ENCODE measurements around the gene NEK6.

The NEK6 gene

DNA sequence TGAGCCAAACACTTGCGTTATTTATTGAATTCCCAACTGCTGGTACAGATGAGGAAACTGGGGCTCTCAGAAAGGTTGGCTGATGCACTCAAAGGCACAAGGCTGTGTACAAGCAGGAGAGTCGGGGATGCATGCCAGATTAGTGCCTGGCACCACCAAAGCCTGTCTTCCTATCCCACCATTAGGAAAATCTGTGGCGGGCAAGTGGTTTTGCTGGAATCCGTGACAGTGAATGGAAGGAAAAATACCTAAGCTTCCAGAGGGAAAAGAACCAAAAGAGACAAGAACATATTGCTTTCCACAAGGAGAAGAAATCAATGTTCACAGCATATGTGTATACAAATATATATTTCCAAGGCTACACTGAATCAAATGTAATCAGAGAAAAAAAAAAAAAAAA lies 106.4 kb downstream of the NEK6 start:
- in situ Hi-C loops (cut with HindIII; ENCODE audit: low sequenced_read_pairs) = no loop called here

DNA sequence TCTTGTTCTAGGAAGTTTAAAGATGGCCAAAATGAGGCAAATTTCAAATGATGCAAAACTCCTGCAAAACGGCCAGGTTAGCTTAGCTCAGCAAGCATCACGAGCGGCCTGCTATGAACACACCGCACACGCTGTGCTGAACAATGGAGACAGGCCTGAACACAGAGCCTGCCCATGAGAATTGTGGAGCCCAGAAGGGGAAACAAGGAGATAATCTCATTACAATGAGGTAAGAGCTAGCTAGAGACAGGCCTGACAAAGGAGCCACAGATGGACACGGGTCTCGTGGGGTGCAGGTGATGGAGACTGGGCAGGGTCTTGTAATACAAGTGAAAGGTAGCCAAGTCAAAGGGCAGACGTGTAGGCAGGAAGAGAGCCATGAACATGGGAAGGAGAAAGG lies 107.3 kb downstream of the NEK6 start:
- in situ Hi-C loops (cut with HindIII; ENCODE audit: low sequenced_read_pairs) = no loop called here

- in situ Hi-C loops (cut with HindIII; ENCODE audit: low sequenced_read_pairs) = no loop called here
Observed at GRCh38 chr9:124366476-124367220, 108.9 kb downstream of the NEK6 start.

GRCh38 chr9:124368692-124369091 lies 110.9 kb downstream of the NEK6 start:
- in situ Hi-C loops (cut with HindIII; ENCODE audit: low sequenced_read_pairs) = no loop called here

DNA sequence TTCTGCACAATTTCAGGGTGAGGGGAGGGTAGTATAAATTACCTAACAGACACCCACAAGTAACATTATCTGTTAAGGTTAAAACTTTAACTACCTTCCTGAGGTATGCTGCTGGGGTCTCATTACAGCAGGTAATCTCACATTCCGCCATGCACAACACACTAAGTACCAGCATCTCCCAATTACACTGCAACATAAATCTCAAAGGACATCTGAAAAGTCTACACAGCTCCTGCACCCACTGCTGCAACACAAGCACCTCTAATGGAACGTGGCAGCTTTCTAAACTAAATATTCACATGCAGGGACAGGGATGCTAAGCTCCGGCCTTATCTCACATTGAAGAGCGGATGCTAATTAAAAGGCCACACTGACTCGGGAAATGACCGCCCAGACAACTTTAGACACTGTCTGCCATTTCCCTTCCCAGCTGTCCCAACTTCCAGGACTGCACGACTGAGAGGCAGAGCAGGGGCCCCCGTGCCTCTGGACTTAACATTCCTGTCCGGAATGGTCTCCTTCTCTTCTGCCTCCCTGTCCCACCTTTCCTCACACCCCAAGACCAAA lies 111.6 kb downstream of the NEK6 start:
- in situ Hi-C loops (cut with HindIII; ENCODE audit: low sequenced_read_pairs) = no loop called here

DNA sequence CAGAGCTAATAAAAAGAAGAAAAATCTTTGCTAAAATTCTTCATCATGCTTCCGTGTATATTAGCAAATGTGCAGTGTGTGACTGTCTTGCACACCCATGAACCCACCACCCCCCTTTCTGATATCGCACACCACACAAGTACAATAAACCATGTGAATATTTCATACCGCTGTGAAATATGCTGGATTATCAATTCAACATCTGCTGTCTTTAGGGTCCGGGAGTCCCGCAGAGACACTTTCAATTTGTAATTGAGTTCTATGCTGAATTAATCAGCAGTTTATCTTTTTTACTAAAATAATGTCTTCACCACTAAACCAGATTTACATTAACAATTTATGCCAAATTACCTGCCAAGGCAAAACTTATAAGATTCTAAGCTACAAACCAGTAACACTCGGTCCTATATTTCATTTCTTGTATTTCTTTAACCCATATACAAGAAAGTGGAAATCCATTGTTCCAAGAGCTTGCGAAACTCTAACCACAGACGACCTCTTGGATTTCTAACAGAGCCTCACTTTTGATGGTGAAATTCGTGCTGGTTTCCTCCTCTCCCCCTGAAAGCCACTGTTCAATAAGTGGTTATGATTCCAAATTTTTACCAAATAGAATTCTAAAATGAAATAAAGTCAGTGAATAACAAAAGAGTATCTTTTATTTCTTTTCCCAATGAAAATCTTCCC lies 113.3 kb downstream of the NEK6 start:
- in situ Hi-C loops (cut with HindIII; ENCODE audit: low sequenced_read_pairs) = no loop called here

DNA sequence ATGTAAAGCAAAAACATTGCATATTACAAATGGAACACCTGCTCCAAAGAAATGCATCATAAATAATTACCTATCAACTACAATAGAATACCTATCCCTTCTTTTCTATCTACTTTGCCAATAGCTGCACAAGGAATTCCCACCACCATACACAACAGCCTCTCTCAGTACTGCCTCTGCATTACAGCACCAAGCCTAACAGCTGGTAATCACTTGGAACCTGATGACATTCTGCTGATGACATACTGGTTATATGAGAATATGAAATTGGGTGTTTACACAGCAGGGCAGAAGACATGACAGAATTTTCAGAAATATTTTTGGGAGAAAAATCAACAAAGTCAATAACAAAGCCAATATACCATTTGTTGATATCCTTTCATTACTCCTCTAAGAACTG lies 114.3 kb downstream of the NEK6 start:
- in situ Hi-C loops (cut with HindIII; ENCODE audit: low sequenced_read_pairs) = no loop called here

- in situ Hi-C loops (cut with HindIII; ENCODE audit: low sequenced_read_pairs) = no loop called here
Observed at GRCh38 chr9:124373386-124373785, 115.6 kb downstream of the NEK6 start.

GRCh38 chr9:124373851-124374250 lies 116.1 kb downstream of the NEK6 start:
- in situ Hi-C loops (cut with HindIII; ENCODE audit: low sequenced_read_pairs) = no loop called here

DNA sequence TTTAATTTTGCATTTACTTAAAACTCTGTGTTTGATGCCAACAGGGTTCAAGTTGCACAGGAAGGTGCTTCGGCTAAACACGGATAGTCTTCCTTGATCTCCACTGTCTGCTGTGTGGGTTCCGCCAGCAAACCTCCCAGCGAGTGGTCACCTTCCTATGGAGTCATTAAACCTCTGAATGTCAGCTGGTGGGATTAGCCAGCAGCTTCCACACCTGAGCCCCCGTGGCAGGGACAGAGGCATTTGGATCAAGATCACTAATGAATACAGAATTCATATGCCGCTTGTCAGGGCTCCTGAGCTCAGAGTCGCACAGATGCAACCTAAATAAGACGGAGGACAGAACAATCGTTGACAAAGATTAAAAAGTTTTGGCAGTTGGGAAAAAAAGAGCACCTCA lies 118.0 kb downstream of the NEK6 start:
- in situ Hi-C loops (cut with HindIII; ENCODE audit: low sequenced_read_pairs) = no loop called here

GRCh38 chr9:124376329-124376728 lies 118.6 kb downstream of the NEK6 start:
- in situ Hi-C loops (cut with HindIII; ENCODE audit: low sequenced_read_pairs) = no loop called here

- in situ Hi-C loops (cut with HindIII; ENCODE audit: low sequenced_read_pairs) = no loop called here
Observed at GRCh38 chr9:124377551-124378406, 120.0 kb downstream of the NEK6 start.

DNA sequence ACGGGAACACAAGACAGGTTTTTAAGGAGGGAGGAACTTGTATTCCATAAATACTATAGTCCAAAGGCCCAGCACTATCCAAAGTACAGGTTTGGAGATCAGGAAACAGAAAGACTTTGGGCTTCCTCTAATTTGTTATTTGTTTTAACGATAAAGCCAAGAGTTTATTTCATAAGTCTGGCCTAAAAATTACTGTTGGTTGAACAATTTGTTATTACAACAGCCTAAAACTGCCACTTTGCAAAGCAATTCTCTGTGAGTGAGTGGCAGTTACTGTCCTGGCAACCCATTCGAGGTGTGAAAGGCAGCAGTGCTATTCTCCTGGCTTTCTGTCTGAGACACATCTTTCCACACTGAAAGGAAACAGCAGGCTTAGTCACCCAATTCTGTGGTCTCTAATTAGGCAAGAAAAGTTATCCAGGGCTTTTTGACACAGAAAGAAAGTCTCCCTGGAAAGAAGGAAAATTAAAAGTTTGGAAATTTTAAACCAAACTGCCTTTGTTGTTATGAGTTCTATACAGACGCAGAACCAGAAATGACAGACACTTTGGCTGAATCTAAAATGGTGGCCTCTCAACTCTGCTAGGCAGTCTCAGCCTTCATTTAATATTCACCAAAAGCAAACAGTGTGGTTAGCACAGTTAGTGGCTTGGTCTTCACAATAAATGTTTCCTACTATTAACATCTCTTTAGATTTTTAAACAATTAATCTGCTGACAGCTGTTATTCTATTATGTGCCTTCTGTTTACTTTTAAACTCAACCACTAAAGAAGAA lies 123.6 kb downstream of the NEK6 start:
- in situ Hi-C loops (cut with HindIII; ENCODE audit: low sequenced_read_pairs) = loop anchor here (5.0 to 10.0 kb wide), 2 partner anchors 76 to 257 kb away; no protein-coding TSS in a partner anchor

DNA sequence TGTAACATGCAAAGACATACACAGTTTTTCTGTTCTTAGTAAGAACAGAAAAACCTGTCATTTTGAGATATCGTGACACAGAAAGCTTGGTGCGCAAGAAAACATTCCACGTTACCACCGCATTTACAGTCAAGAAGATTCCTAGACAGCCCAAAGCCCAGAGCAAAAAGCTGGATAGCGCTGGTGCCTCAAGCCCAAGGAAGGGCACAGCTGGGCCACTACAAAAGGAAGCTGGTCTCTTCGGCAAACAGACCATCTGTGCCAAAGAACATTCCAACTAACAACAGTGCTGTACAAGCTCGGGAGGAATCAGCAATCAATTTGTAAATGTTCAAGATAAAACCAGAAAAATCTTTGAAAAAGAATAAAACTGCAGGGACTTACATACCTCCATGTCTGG lies 126.5 kb downstream of the NEK6 start:
- in situ Hi-C loops (cut with HindIII; ENCODE audit: low sequenced_read_pairs) = loop anchor here (5.0 to 10.0 kb wide), 2 partner anchors 73 to 259 kb away; no protein-coding TSS in a partner anchor

DNA sequence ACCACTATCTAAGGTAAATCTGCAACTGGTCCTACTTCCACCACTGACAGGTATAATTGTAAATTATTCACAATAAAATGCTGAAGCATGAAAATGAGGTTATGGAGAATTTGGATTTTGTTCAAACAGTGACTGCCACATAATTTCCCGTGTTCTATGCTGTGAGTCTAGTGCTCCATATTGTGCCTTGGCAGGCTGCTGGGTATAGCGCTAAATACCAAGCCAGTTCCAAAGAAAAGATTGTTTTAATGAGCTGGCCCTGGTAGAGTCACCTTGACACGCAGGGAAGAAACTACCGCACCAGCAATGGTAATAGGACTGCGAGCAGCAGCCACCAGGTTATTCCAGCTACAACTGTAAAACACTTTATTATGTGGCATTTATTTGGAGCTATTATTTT lies 127.1 kb downstream of the NEK6 start:
- in situ Hi-C loops (cut with HindIII; ENCODE audit: low sequenced_read_pairs) = loop anchor here (5.0 to 10.0 kb wide), 2 partner anchors 72 to 260 kb away; no protein-coding TSS in a partner anchor

DNA sequence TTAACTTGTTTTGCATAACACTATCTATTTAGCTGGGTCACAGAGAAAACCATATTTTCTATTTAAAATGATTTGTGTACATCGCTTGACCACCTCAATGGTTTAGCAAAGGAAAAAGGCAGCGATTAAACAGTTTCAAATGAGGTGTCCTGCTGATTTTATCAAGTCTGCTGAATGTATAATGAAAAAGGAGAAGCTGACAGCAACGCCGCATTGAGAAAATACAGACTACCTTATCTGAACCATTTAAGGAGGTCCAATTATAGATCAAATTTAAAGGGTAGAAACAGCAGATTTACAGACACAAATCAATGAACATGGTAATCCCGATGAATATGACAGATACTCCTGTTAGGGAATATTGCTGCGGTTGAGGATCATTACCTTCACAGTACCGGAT lies 127.9 kb downstream of the NEK6 start:
- in situ Hi-C loops (cut with HindIII; ENCODE audit: low sequenced_read_pairs) = loop anchor here (10.0 kb wide), 1 partner anchor 261 kb away; no protein-coding TSS in a partner anchor

- in situ Hi-C loops (cut with HindIII; ENCODE audit: low sequenced_read_pairs) = loop anchor here (10.0 kb wide), 1 partner anchor 261 kb away; no protein-coding TSS in a partner anchor
Observed at GRCh38 chr9:124386201-124386600, 128.5 kb downstream of the NEK6 start.

GRCh38 chr9:124388275-124389048 lies 130.7 kb downstream of the NEK6 start:
- in situ Hi-C loops (cut with HindIII; ENCODE audit: low sequenced_read_pairs) = loop anchor here (10.0 kb wide), 1 partner anchor 264 kb away; no protein-coding TSS in a partner anchor
